ENCODE data around the gene PACSIN3.

The PACSIN3 gene

DNA sequence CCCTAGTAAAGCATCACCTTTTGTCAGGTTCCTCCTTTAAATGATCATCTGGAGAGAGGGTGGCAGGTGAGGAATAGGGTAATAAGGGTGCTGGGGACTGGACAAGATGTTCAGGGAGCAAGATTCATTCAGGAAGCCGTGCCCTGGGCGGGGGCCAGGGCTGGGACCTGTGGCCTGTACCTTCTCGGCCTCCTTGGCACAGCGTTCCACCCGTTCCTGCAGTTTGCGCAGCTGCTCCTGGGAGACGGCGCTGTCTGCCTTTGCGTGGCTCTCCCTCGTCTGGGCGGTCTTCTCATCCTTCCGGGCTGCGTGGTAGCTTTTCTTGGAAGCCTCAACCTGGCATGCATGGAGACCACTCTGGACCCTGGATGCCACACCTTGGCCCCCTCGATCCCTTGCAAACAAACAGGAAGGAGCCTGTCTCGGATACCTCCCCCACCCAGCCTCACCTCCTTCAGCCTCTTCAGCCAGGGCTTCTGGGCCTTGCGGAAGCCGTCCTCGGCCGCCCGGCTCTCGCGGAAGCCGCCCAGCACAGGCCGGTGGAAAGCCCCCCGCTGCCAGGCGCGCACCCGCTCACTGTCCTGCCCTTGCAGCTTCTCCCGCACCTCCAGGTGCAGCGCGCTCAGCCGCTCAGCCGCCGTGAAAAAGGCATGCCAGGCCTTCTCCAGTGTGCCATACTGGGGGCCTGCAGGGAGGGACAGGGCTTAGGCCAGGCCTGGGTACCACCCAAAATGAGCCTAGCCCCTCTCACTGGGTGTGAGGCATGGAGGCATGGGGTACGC lies 6.0 kb downstream of the PACSIN3 start:
- DNase-seq (ENCODE audit: extremely low read depth, low read depth), result no peak
- no peak overlapping the region for H3K4me3 ChIP-seq (replicated peaks; ENCODE audit: low read depth, low read length)
- TF ChIP-seq, protein P1, sequence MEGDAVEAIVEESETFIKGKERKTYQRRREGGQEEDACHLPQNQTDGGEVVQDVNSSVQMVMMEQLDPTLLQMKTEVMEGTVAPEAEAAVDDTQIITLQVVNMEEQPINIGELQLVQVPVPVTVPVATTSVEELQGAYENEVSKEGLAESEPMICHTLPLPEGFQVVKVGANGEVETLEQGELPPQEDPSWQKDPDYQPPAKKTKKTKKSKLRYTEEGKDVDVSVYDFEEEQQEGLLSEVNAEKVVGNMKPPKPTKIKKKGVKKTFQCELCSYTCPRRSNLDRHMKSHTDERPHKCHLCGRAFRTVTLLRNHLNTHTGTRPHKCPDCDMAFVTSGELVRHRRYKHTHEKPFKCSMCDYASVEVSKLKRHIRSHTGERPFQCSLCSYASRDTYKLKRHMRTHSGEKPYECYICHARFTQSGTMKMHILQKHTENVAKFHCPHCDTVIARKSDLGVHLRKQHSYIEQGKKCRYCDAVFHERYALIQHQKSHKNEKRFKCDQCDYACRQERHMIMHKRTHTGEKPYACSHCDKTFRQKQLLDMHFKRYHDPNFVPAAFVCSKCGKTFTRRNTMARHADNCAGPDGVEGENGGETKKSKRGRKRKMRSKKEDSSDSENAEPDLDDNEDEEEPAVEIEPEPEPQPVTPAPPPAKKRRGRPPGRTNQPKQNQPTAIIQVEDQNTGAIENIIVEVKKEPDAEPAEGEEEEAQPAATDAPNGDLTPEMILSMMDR (IDR thresholded peaks at IDR 0.05; ENCODE audit: low read depth, low read length, missing control alignments), result no peak

DNA sequence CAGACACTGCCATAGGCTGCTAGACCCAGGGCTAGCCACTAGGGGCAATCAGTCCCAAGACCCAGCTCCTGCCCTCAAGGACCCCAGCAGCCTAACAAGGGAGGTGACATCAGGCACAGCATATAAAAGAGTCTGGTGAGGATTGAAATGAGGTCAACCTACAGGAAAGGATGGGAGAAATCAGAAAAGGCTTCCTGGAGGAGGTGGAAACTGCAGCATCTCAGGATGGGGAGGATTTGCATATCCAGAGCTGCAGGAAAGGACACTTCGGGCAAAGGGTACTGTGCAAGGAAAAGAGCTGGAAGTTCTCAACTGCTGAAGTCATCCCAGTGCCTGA lies 6.6 kb downstream of the PACSIN3 start:
- TF ChIP-seq, protein P1 (IDR thresholded peaks at IDR 0.05; ENCODE audit: low read depth, low read length, missing control alignments), result peak; percentile 67
- H3K4me3 ChIP-seq (replicated peaks; ENCODE audit: low read depth, low read length), result no peak overlapping the region
- no peak for DNase-seq (ENCODE audit: extremely low read depth, low read depth)

DNA sequence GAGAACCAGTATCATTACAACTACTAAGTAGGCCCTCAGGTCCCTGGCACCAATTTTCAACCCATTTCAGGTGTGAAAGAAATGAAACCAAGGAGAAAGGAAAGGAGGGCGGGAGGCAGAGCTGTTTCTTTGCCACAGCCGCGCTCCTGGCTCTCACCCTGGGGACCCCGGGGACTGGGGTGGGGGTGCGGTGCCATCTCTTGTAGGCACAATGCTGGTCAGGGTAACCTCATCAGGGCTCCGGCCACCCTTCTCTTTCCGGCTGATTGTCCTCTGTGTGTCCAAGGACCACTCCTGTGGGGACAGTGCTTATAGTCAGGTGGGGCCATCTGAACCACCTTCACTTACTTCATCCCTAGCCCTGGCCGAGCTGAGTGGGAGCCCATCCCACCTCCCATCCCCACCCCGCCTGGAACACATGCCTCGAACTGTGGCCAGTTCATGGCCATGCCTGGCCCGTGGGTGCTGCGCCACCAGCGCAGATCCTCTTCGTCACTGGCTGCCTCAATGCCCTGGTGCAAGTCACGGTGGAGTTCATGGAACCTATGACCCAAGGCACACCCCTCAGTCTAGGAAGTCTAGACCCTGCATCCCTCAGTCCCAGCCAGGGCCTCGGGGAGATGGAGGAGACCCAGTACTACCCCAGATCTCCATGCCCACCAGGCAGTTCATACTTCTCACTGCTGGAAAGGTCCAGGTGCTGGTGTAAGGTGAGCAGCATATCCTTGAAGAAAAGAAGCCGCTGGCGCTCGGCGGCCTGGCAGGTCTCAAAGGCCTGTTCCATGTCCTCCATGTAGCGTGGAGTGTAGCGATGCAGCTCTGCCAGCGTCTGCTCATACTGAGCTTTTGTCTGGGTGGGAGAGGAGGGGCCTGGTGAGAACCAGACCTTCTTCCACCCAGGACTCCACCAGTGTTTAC lies 7.2 kb downstream of the PACSIN3 start:
- TF ChIP-seq, protein P1 (IDR thresholded peaks at IDR 0.05; ENCODE audit: low read depth, low read length, missing control alignments), result no peak
- DNase-seq (ENCODE audit: extremely low read depth, low read depth), result no peak
- no peak overlapping the region for H3K4me3 ChIP-seq (replicated peaks; ENCODE audit: low read depth, low read length)

DNA sequence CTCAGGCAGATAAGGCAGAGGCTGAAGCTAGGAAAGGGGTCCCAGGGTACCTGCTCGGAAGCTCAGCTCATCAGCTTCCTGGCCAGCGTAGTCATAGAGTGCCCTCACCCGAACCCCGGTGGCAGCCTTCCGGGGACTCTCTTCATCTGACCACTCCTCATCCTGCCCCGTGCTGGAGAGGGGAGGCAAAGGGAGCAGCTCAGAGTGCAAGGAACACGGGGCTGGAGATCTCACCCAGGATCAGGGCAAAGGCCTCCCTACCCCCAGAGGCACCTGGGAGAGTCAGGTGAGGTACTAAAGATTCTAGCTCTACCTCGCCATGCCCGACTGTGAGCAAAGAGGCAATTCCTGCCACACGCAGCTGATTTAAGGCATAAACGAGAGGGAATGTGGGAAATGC lies 7.9 kb downstream of the PACSIN3 start:
- TF ChIP-seq, protein P1 (IDR thresholded peaks at IDR 0.05; ENCODE audit: low read depth, low read length, missing control alignments), result no peak
- H3K4me3 ChIP-seq (replicated peaks; ENCODE audit: low read depth, low read length), result no peak overlapping the region
- DNase-seq (ENCODE audit: extremely low read depth, low read depth), result no peak

DNA sequence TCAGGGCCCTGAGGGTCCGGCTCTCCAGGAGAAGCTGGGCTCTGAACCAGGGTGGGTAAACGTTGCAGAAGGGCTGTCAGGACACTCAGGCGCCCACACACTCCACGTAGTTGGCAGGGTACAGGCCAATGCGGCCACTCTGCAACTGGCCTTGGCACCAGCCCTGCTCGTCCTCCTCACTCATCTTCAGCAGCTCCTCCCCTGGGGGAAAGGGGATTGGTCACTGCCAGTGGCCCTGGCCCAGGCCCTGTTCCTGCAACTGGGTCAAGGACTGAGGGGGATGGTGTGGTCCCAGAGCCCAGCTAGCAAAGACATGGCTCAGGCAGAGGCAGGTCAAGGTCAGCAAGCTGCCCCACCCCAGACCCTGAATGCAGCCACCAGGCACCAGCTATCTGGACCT lies 8.4 kb downstream of the PACSIN3 start:
- no peak for DNase-seq (ENCODE audit: extremely low read depth, low read depth)

DNA sequence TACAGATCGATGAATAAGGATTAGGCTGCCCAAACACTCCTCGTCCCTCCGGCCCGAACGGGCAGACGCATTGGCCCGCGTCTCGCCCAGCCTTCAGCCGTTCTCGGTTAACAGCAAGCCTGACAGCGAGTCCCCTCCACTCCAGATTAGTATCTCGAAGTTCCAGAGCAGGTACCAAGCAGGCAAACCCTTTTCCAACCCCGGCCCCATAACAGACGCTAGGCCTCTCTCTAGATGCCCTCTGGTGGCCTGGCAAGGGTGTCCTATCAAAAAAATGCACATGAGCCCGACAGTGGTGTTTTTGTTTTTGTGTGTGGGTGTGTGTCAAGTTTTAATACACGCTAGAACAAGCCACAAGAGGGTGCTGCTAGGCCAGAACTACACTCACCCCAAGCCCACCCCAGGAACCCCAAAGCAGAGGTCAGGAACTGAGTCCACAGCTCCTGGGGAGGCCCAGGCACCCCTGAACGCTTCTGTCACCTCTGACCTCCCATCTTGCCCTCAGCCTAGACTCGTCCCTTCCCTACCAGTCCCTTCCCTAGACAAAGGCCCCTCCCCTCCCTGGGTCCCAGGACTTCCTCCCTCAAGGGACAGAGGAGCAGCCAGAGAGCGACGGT lies 8.9 kb downstream of the PACSIN3 start:
- TF ChIP-seq, protein P1 (IDR thresholded peaks at IDR 0.05; ENCODE audit: low read depth, low read length, missing control alignments), result peak; percentile 66
- no peak for DNase-seq (ENCODE audit: extremely low read depth, low read depth)
- H3K4me3 ChIP-seq (replicated peaks; ENCODE audit: low read depth, low read length), result peak overlapping the region; percentile 100

More for the DNA sequence above, 8.4 kb downstream of the PACSIN3 start:
- TF ChIP-seq, protein P1 (IDR thresholded peaks at IDR 0.05; ENCODE audit: low read depth, low read length, missing control alignments), result no peak
- H3K4me3 ChIP-seq (replicated peaks; ENCODE audit: low read depth, low read length), result no peak overlapping the region

All from HFF-Myc (cell line).